ENCODE measurements around the gene SMTNL2. TPM values are rescaled to one million over a fixed set of nuclear protein-coding genes. Genes with fewer than 3 reads are reported as not detected.

SMTNL2 gene
- total and polyA plus RNA-seq, 2 of the 4 experiments (the other 2 are of a cell fraction), result not detected

GRCh38 chr17:4594931-4595684 is 10.8 kb downstream of the SMTNL2 start:
- no TSS peak for BruUV-seq (replicated peaks)
- Histone ChIP-seq H3K23ac (ENCODE audit: low read depth, low read length) (no peak overlapping the region), H3K27me3 (ENCODE audit: control insufficient read depth, insufficient read depth, low read length) (peaks cover 32% of the 10 kb centered on the region), H3K9ac (ENCODE audit: low read depth, low read length) (no peak overlapping the region), H4K8ac (ENCODE audit: low read depth in 2 of 2, low read length in 2 of 2) (no peak overlapping the region), H2BK15ac (ENCODE audit: low read depth, low read length) (no peak overlapping the region), H2AK9ac (replicated peaks; ENCODE audit: low read depth, low read length, poor library complexity) (no peak overlapping the region), H3K14ac (replicated peaks; ENCODE audit: low read depth, low read length) (no peak overlapping the region), H2AFZ (replicated peaks; ENCODE audit: low read length, poor library complexity) (no peak overlapping the region), H3K4me2 (ENCODE audit: low read depth, low read length) (no peak overlapping the region), H3K4ac (ENCODE audit: low read depth, low read length) (no peak overlapping the region), H2BK120ac (ENCODE audit: low read depth, low read length) (no peak overlapping the region), H2AK5ac (ENCODE audit: low read depth, low read length) (no peak overlapping the region), H3K4me3 (ENCODE audit: insufficient read depth, low read depth, low read length) (no peak overlapping the region), H3K79me1 (ENCODE audit: low read depth in 1 of 2, low read length in 2 of 2) (no peaks in the 10 kb centered on the region), H3K27ac (ENCODE audit: insufficient read depth, low read length) (no peak overlapping the region), H3K18ac (ENCODE audit: low read depth, low read length) (no peak overlapping the region), H2BK20ac (ENCODE audit: low read depth, low read length) (no peak overlapping the region), H3K56ac (ENCODE audit: extremely low read depth, insufficient read depth, low read length) (no peak overlapping the region), H3K4me1 (ENCODE audit: control insufficient read depth, insufficient read depth, low read length) (peaks cover 16% of the 10 kb centered on the region; the same call in 1 of the 2 replicates), H4K5ac (ENCODE audit: low read depth, low read length) (no peak overlapping the region), H3K9me1 (ENCODE audit: insufficient read depth, low read length) (peaks cover under 1% of the 10 kb centered on the region; the same call in 1 of the 2 replicates), H3K9me3 (ENCODE audit: control insufficient read depth, insufficient read depth, low read length) (no peaks in the 10 kb centered on the region), H4K20me1 (ENCODE audit: insufficient read depth, low read length) (no peaks in the 10 kb centered on the region), H4K91ac (ENCODE audit: insufficient read depth, low read depth, low read length) (no peak overlapping the region), H3K36me3 (ENCODE audit: control insufficient read depth, insufficient read depth, low read length) (no peaks in the 10 kb centered on the region), H2BK5ac (ENCODE audit: low read depth, low read length, poor library complexity, severe bottlenecking) (no peak overlapping the region)
- no peak for TF ChIP-seq CHD1 (IDR thresholded peaks at IDR 0.05; ENCODE audit: low read depth, low read length)
- no peak for TF ChIP-seq MAFK (IDR thresholded peaks at IDR 0.05; ENCODE audit: low read depth, low read length)
- TF ChIP-seq MAZ (IDR thresholded peaks at IDR 0.05; ENCODE audit: borderline replicate concordance, low read depth, low read length), result no peak
- TF ChIP-seq NFE2L2 (IDR thresholded peaks at IDR 0.05; ENCODE audit: low read depth, low read length), result no peak
- TF ChIP-seq BHLHE40 (IDR thresholded peaks at IDR 0.05; ENCODE audit: low read depth, low read length), result no peak
- no peak for TF ChIP-seq RAD21 (IDR thresholded peaks at IDR 0.05; ENCODE audit: low read length)
- TF ChIP-seq USF2 (IDR thresholded peaks at IDR 0.05; ENCODE audit: low read depth, low read length), result no peak
- no peak for TF ChIP-seq MXI1 (IDR thresholded peaks at IDR 0.05; ENCODE audit: borderline replicate concordance, low read depth, low read length)
- TF ChIP-seq SMC3 (IDR thresholded peaks at IDR 0.05; ENCODE audit: low read depth, low read length), result no peak
- no peak for TF ChIP-seq POLR2A (IDR thresholded peaks at IDR 0.05; ENCODE audit: low read depth, low read length)
- no peak for TF ChIP-seq CTCF (conservative IDR thresholded peaks at IDR 0.05; ENCODE audit: low read depth, low read length)
- TF ChIP-seq RFX5 (IDR thresholded peaks at IDR 0.05; ENCODE audit: low read depth, low read length), result no peak
- no peak for TF ChIP-seq ELK1 (IDR thresholded peaks at IDR 0.05; ENCODE audit: borderline replicate concordance, low read depth, low read length)
- CTCF ChIA-PET, result interaction anchor here (0.6 kb wide), 1 partner anchor 8 kb away, joined by 3 read pairs; no protein-coding TSS in a partner anchor
- DNase-seq, result no peak
- POLR2A ChIA-PET (ENCODE audit: unreplicated experiment), result no interaction called here
- 67% methylated on average over 5 of the region's 29 CpGs; no CpG with 5 or more reads in 1 of the 2 experiments for WGBS, 2 experiments (ENCODE audit: extremely low coverage in 2 of 2, insufficient read length in 1 of 2)
- no peak for ATAC-seq (ENCODE audit: low read depth)
- dilution Hi-C loops (cut with HindIII; ENCODE audit: low sequenced_read_pairs, unreplicated experiment) (no loop called here), intact Hi-C loops (cut with micrococcal nuclease) (no loop called here), in situ Hi-C loops (cut with MboI; ENCODE audit: low sequenced_read_pairs) (no loop called here)

Measured in IMR-90 (cell line).